H1 (cell line): ENCODE data around the gene FAM210A. TPM values are rescaled to one million over a fixed set of nuclear protein-coding genes. Genes with fewer than 3 reads are reported as not detected.

Source experiments
- CTCF ChIA-PET: fragments of 300-600 bp; sonication (Branson Sonifier 250); formaldehyde crosslinking; loops from one replicate; lab custom pipeline; 2021; ENCODE audit not compliant: partially characterized antibody; lab: Charles Lee
- POLR2A ChIA-PET: fragments of 300-600 bp; sonication (Branson Sonifier 250); formaldehyde crosslinking; loops from one replicate; lab custom pipeline; 2021; ENCODE audit warnings: inconsistent platforms; ENCODE audit not compliant: partially characterized antibody; lab: Charles Lee
- DNase-seq, 2 experiments: peaks; one replicate each; pipeline versions ENCODE4 v3.0.0 to v3.0.0-alpha.2; 2010 to 2022; ENCODE audit warnings: low spot score in 2 of 2, low read depth in 1 of 2, mixed read lengths in 1 of 2
- FAIRE-seq: peaks from 2 replicates; lab custom pipeline; 2011; peaks lifted over from hg19 to GRCh38; lab: Jason Lieb, UNC
- H2AFZ ChIP-seq: 2 replicates; pipeline ENCODE4 v1.8.1; 2012; ENCODE audit warnings: low read length, inconsistent platforms
- H2AK5ac ChIP-seq: 2 replicates; pipeline ENCODE4 v1.6.1; 2013; ENCODE audit warnings: low read depth, low read length
- H2BK120ac ChIP-seq: replicated peaks from 2 replicates; pipeline ENCODE3; 2013; ENCODE audit warnings: low read depth, low read length, inconsistent platforms
- H2BK12ac ChIP-seq: 2 replicates; pipeline ENCODE4 v1.6.1; 2013; ENCODE audit warnings: low read depth, low read length
- H2BK15ac ChIP-seq: 2 replicates; pipeline ENCODE4 v1.6.1; 2013; ENCODE audit warnings: low read length
- H2BK20ac ChIP-seq: 2 replicates; pipeline ENCODE4 v1.6.1; 2013; ENCODE audit warnings: low read length
- H2BK5ac ChIP-seq: 2 replicates; pipeline ENCODE4 v1.6.1; 2013; ENCODE audit warnings: low read depth, low read length
- H3K14ac ChIP-seq: 2 replicates; pipeline ENCODE4 v1.6.1; 2013; ENCODE audit warnings: inconsistent platforms; ENCODE audit not compliant: insufficient read length
- H3K18ac ChIP-seq: 2 replicates; pipeline ENCODE4 v1.6.1; 2013; ENCODE audit warnings: low read length; ENCODE audit errors: extremely low read depth
- H3K23ac ChIP-seq: 2 replicates; pipeline ENCODE4 v1.6.1; 2013; ENCODE audit warnings: inconsistent platforms; ENCODE audit not compliant: insufficient read length
- H3K23me2 ChIP-seq: 2 replicates; pipeline ENCODE4 v1.6.1; 2013; ENCODE audit warnings: low read depth, low read length
- H3K27ac ChIP-seq: 2 replicates; pipeline ENCODE4 v1.6.1; 2011; ENCODE audit warnings: low read depth, low read length, inconsistent platforms
- H3K27me3 ChIP-seq, 4 experiments: replicated peaks in 1 of 4; 1 replicate in 1 of 4; 2 replicates in 3 of 4; pipeline versions ENCODE4 v1.6.1 to v1.8.1; 2011 to 2013; ENCODE audit warnings: low read length in 3 of 4, mild to moderate bottlenecking in 3 of 4, inconsistent platforms in 2 of 4, mixed read lengths in 2 of 4, moderate library complexity in 1 of 4; ENCODE audit not compliant: control insufficient read depth in 3 of 4, insufficient read depth in 3 of 4; ENCODE audit errors: extremely low read depth in 1 of 4
- H3K36me3 ChIP-seq, 4 experiments: 2 replicates each; pipeline versions ENCODE4 v1.6.1 to v1.8.1; 2011 to 2013; ENCODE audit warnings: mild to moderate bottlenecking in 4 of 4, low read length in 3 of 4, moderate library complexity in 2 of 4, control low read depth in 1 of 4, inconsistent platforms in 1 of 4; ENCODE audit not compliant: insufficient read depth in 4 of 4, control insufficient read depth in 2 of 4
- H3K4ac ChIP-seq: replicated peaks from 2 replicates; pipeline ENCODE3; 2013; ENCODE audit warnings: low read length, low read depth, mixed read lengths, inconsistent platforms; ENCODE audit not compliant: insufficient read length
- H3K4me1 ChIP-seq, 4 experiments: replicated peaks in 1 of 4; 1 replicate in 1 of 4; 2 replicates in 3 of 4; pipeline versions ENCODE4 v1.6.1 to v1.8.1; 2011 to 2013; ENCODE audit warnings: low read length in 3 of 4, inconsistent platforms in 2 of 4, mixed read lengths in 1 of 4; ENCODE audit not compliant: insufficient read depth in 4 of 4, control insufficient read depth in 3 of 4
- H3K4me2 ChIP-seq, 2 experiments: 2 replicates each; pipeline versions ENCODE4 v1.6.1 to v1.8.1; 2011 to 2013; ENCODE audit warnings: low read depth in 2 of 2, low read length in 2 of 2, control low read depth in 1 of 2, inconsistent platforms in 1 of 2, mild to moderate bottlenecking in 1 of 2; ENCODE audit not compliant: insufficient read depth in 1 of 2
- H3K4me3 ChIP-seq, 4 experiments: fragments of 200-600, 300-600 bp in 1 of 4; sonication (generic), shearing (Covaris generic), sonication (Bioruptor Twin) in 1 of 4; 2 replicates each; pipeline versions ENCODE4 v1.5.1 to v1.8.1; 2011 to 2016; ENCODE audit warnings: low read length in 4 of 4, low read depth in 3 of 4, control low read depth in 2 of 4, inconsistent platforms in 2 of 4, mild to moderate bottlenecking in 2 of 4, mixed read lengths in 1 of 4, moderate library complexity in 1 of 4; ENCODE audit not compliant: insufficient read depth in 2 of 4; ENCODE audit errors: extremely low read depth in 1 of 4
- H3K56ac ChIP-seq: replicated peaks from 2 replicates; pipeline ENCODE3; 2013; ENCODE audit warnings: low read depth, mild to moderate bottlenecking, mixed read lengths, low read length, inconsistent platforms; ENCODE audit not compliant: insufficient read length
- H3K79me1 ChIP-seq: 2 replicates; pipeline ENCODE4 v1.6.1; 2013; ENCODE audit warnings: low read depth, low read length, control low read depth
- H3K79me2 ChIP-seq, 2 experiments: 2 replicates each; pipeline versions ENCODE4 v1.6.1 to v1.8.1; 2012 to 2013; ENCODE audit warnings: low read length in 2 of 2, mild to moderate bottlenecking in 2 of 2, inconsistent platforms in 1 of 2; ENCODE audit not compliant: insufficient read depth in 2 of 2, control insufficient read depth in 1 of 2
- H3K9ac ChIP-seq, 4 experiments: replicated peaks in 1 of 4; 1 replicate in 1 of 4; 2 replicates in 3 of 4; pipeline versions ENCODE4 v1.6.1 to v1.8.1; 2011 to 2013; ENCODE audit warnings: low read depth in 3 of 4, low read length in 3 of 4, control low read depth in 2 of 4, mild to moderate bottlenecking in 2 of 4, moderate library complexity in 2 of 4, inconsistent platforms in 1 of 4; ENCODE audit errors: extremely low read depth in 1 of 4
- H3K9me3 ChIP-seq, 2 experiments: 2 replicates each; pipeline versions ENCODE4 v1.6.1 to v1.8.1; 2012 to 2013; ENCODE audit warnings: mild to moderate bottlenecking in 2 of 2, moderate library complexity in 2 of 2, control low read depth in 1 of 2, inconsistent platforms in 1 of 2, low read depth in 1 of 2, low read length in 1 of 2, mixed read lengths in 1 of 2; ENCODE audit not compliant: insufficient read depth in 2 of 2
- H4K20me1 ChIP-seq, 2 experiments: replicated peaks in 1 of 2; 2 replicates each; pipeline versions ENCODE3 to v1.8.1; 2011 to 2013; ENCODE audit warnings: inconsistent platforms in 2 of 2, low read length in 2 of 2, mild to moderate bottlenecking in 1 of 2; ENCODE audit not compliant: insufficient read depth in 2 of 2, control insufficient read depth in 1 of 2
- H4K5ac ChIP-seq: 2 replicates; pipeline ENCODE4 v1.6.1; 2013; ENCODE audit warnings: low read length, low read depth, mixed read lengths, inconsistent platforms; ENCODE audit not compliant: insufficient read length
- H4K8ac ChIP-seq: 2 replicates; pipeline ENCODE4 v1.8.0; 2013; ENCODE audit warnings: mild to moderate bottlenecking, moderate library complexity, low read length, inconsistent platforms; ENCODE audit not compliant: insufficient read depth; ENCODE audit errors: extremely low read depth
- H4K91ac ChIP-seq: replicated peaks from 2 replicates; pipeline ENCODE3; 2013; ENCODE audit warnings: low read length, mixed read lengths, inconsistent platforms; ENCODE audit not compliant: insufficient read length
- EGR1 ChIP-seq: IDR thresholded peaks from 2 replicates; pipeline ENCODE4 v1.6.1; 2011; ENCODE audit warnings: low read depth, low read length, borderline replicate concordance
- JUN ChIP-seq: IDR thresholded peaks from 2 replicates; pipeline ENCODE4 v1.6.1; 2011; ENCODE audit warnings: low read depth, mild to moderate bottlenecking, improper control_type of control experiment, low read length
- RXRA ChIP-seq: IDR thresholded peaks from 2 replicates; pipeline ENCODE4 v1.6.1; 2011; ENCODE audit warnings: low read depth, mild to moderate bottlenecking, low read length, moderate library complexity; ENCODE audit not compliant: insufficient read depth
- TEAD4 ChIP-seq: IDR thresholded peaks from 2 replicates; pipeline ENCODE4 v1.6.1; 2012; ENCODE audit warnings: low read depth, low read length, inconsistent platforms, mixed read lengths
- WGBS, 2 experiments: shearing (Covaris generic) in 1 of 2; methylation state at CpG; one replicate each; pipeline versions ENCODE4 v1.1.6 to v1.1.7; 2013 to 2015; ENCODE audit warnings: low lambda C conversion rate in 2 of 2, mixed read lengths in 2 of 2, inconsistent platforms in 1 of 2, low coverage in 1 of 2, missing lambda C conversion rate in 1 of 2; ENCODE audit not compliant: insufficient replicate concordance in 2 of 2, insufficient coverage in 1 of 2, insufficient read length in 1 of 2; ENCODE audit errors: extremely low coverage in 1 of 2, missing lambda C conversion rate in 1 of 2; 5-methylcytosine and 5-hydroxymethylcytosine counted together
- polyA plus RNA-seq, 7 experiments: library from polyadenylated mRNA; depleted of rRNA in 3 of 7; stranded (reverse) in 5 of 7; unstranded in 2 of 7; fragments of >200 nt in 5 of 7; fragments of 200-250 nt in 2 of 7; gene quantifications; 1 replicate in 5 of 7; 2 replicates in 1 of 7; 4 replicates in 1 of 7; pipeline versions ENCODE4 v1.2.1 to v1.2.3, GENCODE V29; 2011 to 2013; ENCODE audit warnings: missing spikeins in 2 of 7, mixed read lengths in 2 of 7
- total RNA-seq: library from RNA; stranded (reverse); fragmentation: NEBNext Ultra II Directional; extraction: Animal tissue kit (Norgen Biotek cat#: 25700); gene quantifications from 2 replicates; pipeline ENCODE4 v1.2.1, GENCODE V29; 2021

FAM210A gene
- total and polyA plus RNA-seq, 2 of the 8 experiments (the other 6 are each of a cell fraction or from before 2014, with no cell fraction given) = 8.2 to 25.4 TPM

- whole genome bisulfite sequencing, 2 experiments = 92% methylated on average over 23 of the region's 23 CpGs; no CpG with 5 or more reads in 1 of the 2 experiments
- Histone ChIP-seq H3K23me2 (no peaks in the 10 kb centered on the region), H2BK20ac (no peak overlapping the region), H4K20me1 (no peaks in the 10 kb centered on the region), H3K4me3 (no peak overlapping the region), H3K4ac (no peak overlapping the region), H2BK15ac (no peak overlapping the region), H3K27me3 (no peaks in the 10 kb centered on the region), H3K9me3 (no peaks in the 10 kb centered on the region), H3K14ac (no peak overlapping the region), H2AK5ac (no peak overlapping the region), H3K23ac (no peak overlapping the region), H4K91ac (no peak overlapping the region), H3K9ac (no peak overlapping the region), H2AFZ (no peak overlapping the region), H3K27ac (no peak overlapping the region), H3K36me3 (no peaks in the 10 kb centered on the region), H3K79me1 (no peaks in the 10 kb centered on the region), H2BK5ac (no peak overlapping the region), H3K4me2 (no peak overlapping the region), H2BK120ac (no peak overlapping the region), H3K56ac (no peak overlapping the region), H3K79me2 (no peaks in the 10 kb centered on the region), H2BK12ac (no peak overlapping the region), H4K8ac (no peak overlapping the region), H3K4me1 (no peaks in the 10 kb centered on the region; a peak in 2 of 7 replicates), H4K5ac (no peak overlapping the region), H3K18ac (no peak overlapping the region)
- DNase-seq (no peak), FAIRE-seq (no peak)
- POLR2A ChIA-PET = no interaction called here
- CTCF ChIA-PET = no interaction called here
- TF ChIP-seq RXRA = no peak
- TF ChIP-seq TEAD4 = no peak
- no peak for TF ChIP-seq JUN
- TF ChIP-seq EGR1 = no peak
Observed at GRCh38 chr18:13649397-13650390, 76.7 kb downstream of the FAM210A start.
